ENCODE results near the gene TARS2. TPM values are rescaled to one million over a fixed set of nuclear protein-coding genes. Genes with fewer than 3 reads are reported as not detected.

Gene TARS2
- total RNA-seq = 10.5 and 12.0 TPM in 2 replicates

GRCh38 chr1:150486966-150487762 is at the start of gene TARS2:
TSS of gene TARS2 (plus strand) at chr1:150487419. CDS start at chr1:150487451, 32 bp downstream.

GRCh38 chr1:150507912-150508864 is 21.0 kb downstream of the TARS2 start, which contains the start of gene ECM1:
TSS of gene ECM1 (plus strand) at chr1:150508109. CDS start at chr1:150508210, 101 bp downstream.

GRCh38 chr1:150515328-150516049 is 28.3 kb downstream of the TARS2 start, which contains the start of gene FALEC:
TSS of gene FALEC (plus strand) at chr1:150515752.

GRCh38 chr1:150548632-150549495 is 61.6 kb downstream of the TARS2 start, which contains the start of gene ADAMTSL4:
TSS of gene ADAMTSL4 (plus strand) at chr1:150549408. CDS start at chr1:150552289, 2,881 bp downstream.

Other genes starting within 250 kb of the TARS2 start
- not detected in 2 replicates for gene CA14, start 229.6 kb upstream of the TARS2 start, total RNA-seq
- 56.1 and 65.0 TPM in 2 replicates for gene APH1A, start 218.4 kb upstream of the TARS2 start, total RNA-seq
- 11.8 and 16.6 TPM in 2 replicates for gene C1orf54, start 214.6 kb upstream of the TARS2 start, total RNA-seq
- 2.9 and 8.5 TPM in 2 replicates for gene CIART, start 204.9 kb upstream of the TARS2 start, total RNA-seq
- gene MRPS21, start 193.6 kb upstream of the TARS2 start, total RNA-seq = 47.2 and 54.9 TPM in 2 replicates
- gene PRPF3, start 165.9 kb upstream of the TARS2 start, total RNA-seq = 17.2 and 19.6 TPM in 2 replicates
- gene RPRD2, start 123.3 kb upstream of the TARS2 start, total RNA-seq = 14.4 and 14.5 TPM in 2 replicates
- gene ECM1, start 20.7 kb downstream of the TARS2 start, total RNA-seq = 38.7 and 48.1 TPM in 2 replicates
- gene FALEC, start 28.3 kb downstream of the TARS2 start, total RNA-seq = not detected in 2 replicates
- gene ADAMTSL4, start 62.0 kb downstream of the TARS2 start, total RNA-seq = 23.4 and 24.7 TPM in 2 replicates
- 215 and 239 TPM in 2 replicates for gene MCL1, start 92.2 kb downstream of the TARS2 start, total RNA-seq
- gene ENSA, start 142.2 kb downstream of the TARS2 start, total RNA-seq = 82.1 and 165 TPM in 2 replicates
- gene GOLPH3L, start 209.7 kb downstream of the TARS2 start, total RNA-seq = 20.0 and 24.5 TPM in 2 replicates
- gene HORMAD1, start 233.5 kb downstream of the TARS2 start, total RNA-seq = not detected in 2 replicates

Measured in cardiac ventricle fibroblast (primary cell).